GM12878 (cell line): ENCODE results near the gene TSPAN10. TPM values are rescaled to one million over a fixed set of nuclear protein-coding genes. Genes with fewer than 3 reads are reported as not detected.

Experiments
- ATAC-seq: fragments of 200-7000 bp; cut with Tn5 transposase; 3 replicates; pipeline ENCODE4 v1.9.1; 2020; ENCODE audit warnings: mild to moderate bottlenecking, moderate library complexity
- BruUV-seq: library from RNA; stranded (reverse); fragments of 400-500 nt; replicated peaks from 2 replicates; lab custom pipeline; 2021; lab: Mats Ljungman, UMichigan
- CTCF ChIA-PET: fragments of 300-600 bp; sonication (Branson Sonifier 250); formaldehyde crosslinking; extraction: SDS; loops from one replicate; lab custom pipeline; 2021; ENCODE audit warnings: inconsistent platforms; lab: Yijun Ruan, JAX
- POLR2A ChIA-PET: fragments of 350-600 bp; formaldehyde crosslinking; extraction: SDS; loops from one replicate; lab custom pipeline; 2021; ENCODE audit warnings: inconsistent platforms; lab: Charles Lee
- RAD21 ChIA-PET: fragments of 300-600 bp; sonication (Branson Sonifier 250); formaldehyde crosslinking; loops from one replicate; lab custom pipeline; 2023; ENCODE audit warnings: antibody characterized with exemption; ENCODE audit not compliant: unreplicated experiment; lab: Charles Lee
- SMC1A ChIA-PET: fragments of 300-600 bp; sonication (Branson Sonifier 250); formaldehyde crosslinking; loops from one replicate; lab custom pipeline; 2023; ENCODE audit not compliant: unreplicated experiment, uncharacterized antibody; lab: Charles Lee
- DNase-seq: peaks from one replicate; pipeline ENCODE4 v3.0.0-alpha.2; 2011; ENCODE audit warnings: low read depth, low spot score
- FAIRE-seq: peaks from 3 replicates; lab custom pipeline; 2011; peaks lifted over from hg19 to GRCh38; lab: Jason Lieb, UNC
- H2AFZ ChIP-seq: 2 replicates; pipeline ENCODE4 v1.6.0; 2011; ENCODE audit warnings: low read depth, low read length, control low read depth; ENCODE audit not compliant: control insufficient read depth
- H3K27ac ChIP-seq: 2 replicates; pipeline ENCODE4 v1.5.1; 2011; ENCODE audit warnings: control low read depth; ENCODE audit not compliant: control insufficient read depth, insufficient read depth
- H3K27me3 ChIP-seq, 2 experiments: replicated peaks in 1 of 2; 2 replicates each; pipeline versions ENCODE4 v1.6.0 to v1.6.1; 2011; ENCODE audit warnings: low read length in 1 of 2; ENCODE audit not compliant: control insufficient read depth in 2 of 2, insufficient read depth in 2 of 2
- H3K36me3 ChIP-seq, 2 experiments: 2 replicates each; pipeline ENCODE4 v1.5.1; 2011; ENCODE audit warnings: low read length in 1 of 2; ENCODE audit not compliant: control insufficient read depth in 2 of 2, insufficient read depth in 2 of 2
- H3K4me1 ChIP-seq: 2 replicates; pipeline ENCODE4 v1.6.1; 2011; ENCODE audit warnings: mild to moderate bottlenecking, low read length, moderate library complexity, mixed read lengths; ENCODE audit not compliant: control insufficient read depth, insufficient read depth
- H3K4me2 ChIP-seq: 2 replicates; pipeline ENCODE4 v1.6.0; 2011; ENCODE audit warnings: control low read depth; ENCODE audit not compliant: control insufficient read depth, insufficient read depth
- H3K4me3 ChIP-seq: fragments of 200-600 bp; sonication (generic); 2 replicates; pipeline ENCODE4 v1.5.1; 2016
- H3K79me2 ChIP-seq: 2 replicates; pipeline ENCODE4 v1.6.0; 2011; ENCODE audit warnings: low read length; ENCODE audit not compliant: control insufficient read depth, insufficient read depth
- H3K9ac ChIP-seq: 2 replicates; pipeline ENCODE4 v1.8.0; 2011; ENCODE audit warnings: low read length, control low read depth, mixed read lengths; ENCODE audit not compliant: control insufficient read depth, insufficient read depth
- H3K9me3 ChIP-seq: replicated peaks from 3 replicates; pipeline ENCODE4 v1.5.1; 2011; ENCODE audit warnings: mild to moderate bottlenecking, low read length; ENCODE audit not compliant: control insufficient read depth, insufficient read depth
- H4K20me1 ChIP-seq: 2 replicates; pipeline ENCODE4 v1.6.0; 2011; ENCODE audit not compliant: control insufficient read depth, insufficient read depth
- EED ChIP-seq: sonication (generic); IDR thresholded peaks from 2 replicates; pipeline ENCODE4 v1.6.1; 2016; ENCODE audit warnings: antibody characterized with exemption, low read depth
- ESRRA ChIP-seq: IDR thresholded peaks from 2 replicates; pipeline ENCODE4 v1.6.1; 2012; ENCODE audit warnings: mild to moderate bottlenecking, low read length, improper control_type of control experiment
- IKZF1 ChIP-seq: fragments of 450-650 bp; conservative IDR thresholded peaks from 2 replicates; pipeline ENCODE4 v1.6.1; 2017; ENCODE audit warnings: antibody characterized with exemption, mild to moderate bottlenecking
- KLF5 ChIP-seq: fragments of 450-650 bp; IDR thresholded peaks from 2 replicates; pipeline ENCODE4 v1.6.1; 2014; ENCODE audit warnings: mild to moderate bottlenecking; ENCODE audit not compliant: partially characterized antibody
- MEF2A ChIP-seq: IDR thresholded peaks from 2 replicates; pipeline ENCODE4 v1.6.1; 2011; ENCODE audit warnings: low read depth, mild to moderate bottlenecking, low read length, moderate library complexity; ENCODE audit not compliant: insufficient read depth
- MTA2 ChIP-seq: fragments of 450-650 bp; IDR thresholded peaks from 2 replicates; pipeline ENCODE4 v1.6.1; 2016; ENCODE audit warnings: low read depth, mild to moderate bottlenecking, moderate library complexity
- NFYB ChIP-seq: IDR thresholded peaks from 2 replicates; pipeline ENCODE4 v1.6.1; 2011; ENCODE audit warnings: low read depth, mild to moderate bottlenecking, low read length, improper control_type of control experiment, moderate library complexity; ENCODE audit not compliant: insufficient read depth
- NR2C2 ChIP-seq: IDR thresholded peaks from 2 replicates; pipeline ENCODE4 v1.6.1; 2011; ENCODE audit warnings: borderline replicate concordance, low read depth; ENCODE audit not compliant: control insufficient read depth, insufficient read length
- NRF1 ChIP-seq: conservative IDR thresholded peaks from 2 replicates; pipeline ENCODE4 v1.6.1; 2011; ENCODE audit warnings: mild to moderate bottlenecking, low read depth, low read length, improper control_type of control experiment
- POU2F2 ChIP-seq: IDR thresholded peaks from 3 replicates; pipeline ENCODE4 v1.6.1; 2011; ENCODE audit warnings: low read depth, mild to moderate bottlenecking, low read length, borderline replicate concordance
- ZZZ3 ChIP-seq: IDR thresholded peaks from 2 replicates; pipeline ENCODE4 v1.6.1; 2011; ENCODE audit warnings: low read depth; ENCODE audit not compliant: control insufficient read depth, insufficient read length
- WGBS: methylation state at CpG from one replicate; pipeline ENCODE4 v1.1.6; 2016; ENCODE audit warnings: low lambda C conversion rate; ENCODE audit not compliant: insufficient replicate concordance, insufficient coverage; ENCODE audit errors: missing lambda C conversion rate; 5-methylcytosine and 5-hydroxymethylcytosine counted together
- in situ Hi-C: fragments of 300-500 bp; cut with MboI; formaldehyde crosslinking; loops from 9 replicates; pipeline ENCODE4 v1.14.3; 2018; ENCODE audit warnings: mixed read lengths
- intact Hi-C: fragments of 100-400 bp; cut with micrococcal nuclease; formaldehyde crosslinking; loops from one replicate; pipeline ENCODE4 v1.14.2; 2022; ENCODE audit not compliant: unreplicated experiment
- polyA plus RNA-seq, 11 experiments: library from polyadenylated mRNA; depleted of rRNA in 4 of 11; unstranded in 6 of 11; stranded (reverse) in 5 of 11; fragments of >200 nt; fragmentation: Nextera tagmentation in 4 of 11; fragmentation: Illumina TruSeq in 1 of 11; extraction: Ambion mirVana in 4 of 11; extraction: Trizol in 1 of 11; gene quantifications; 1 replicate in 1 of 11; 2 replicates in 10 of 11; pipeline versions ENCODE4 v1.2.1 to v1.2.3, GENCODE V29; 2011 to 2016; ENCODE audit warnings: inconsistent platforms in 2 of 11, missing spikeins in 2 of 11, low read depth in 1 of 11
- total RNA-seq, 4 experiments: library from RNA; depleted of rRNA in 3 of 4; stranded (reverse); fragments of >200 nt in 3 of 4; fragmentation: Illumina TruSeq in 1 of 4; extraction: Trizol in 1 of 4; gene quantifications; 2 replicates each; pipeline versions ENCODE4 v1.2.1 to v1.2.3, GENCODE V29; 2013 to 2021
- TF ChIP-seq, protein P1 (sequence below): fragments of 150-350 bp; IDR thresholded peaks from 2 replicates; pipeline ENCODE4 v1.6.1; 2014; ENCODE audit warnings: mild to moderate bottlenecking, low read depth, low read length

TSPAN10 gene
- total and polyA plus RNA-seq, 10 of the 15 experiments (the other 5 are each of a cell fraction or from before 2014, with no cell fraction given), result 0.13 to 0.82 (median 0.43) TPM

DNA sequence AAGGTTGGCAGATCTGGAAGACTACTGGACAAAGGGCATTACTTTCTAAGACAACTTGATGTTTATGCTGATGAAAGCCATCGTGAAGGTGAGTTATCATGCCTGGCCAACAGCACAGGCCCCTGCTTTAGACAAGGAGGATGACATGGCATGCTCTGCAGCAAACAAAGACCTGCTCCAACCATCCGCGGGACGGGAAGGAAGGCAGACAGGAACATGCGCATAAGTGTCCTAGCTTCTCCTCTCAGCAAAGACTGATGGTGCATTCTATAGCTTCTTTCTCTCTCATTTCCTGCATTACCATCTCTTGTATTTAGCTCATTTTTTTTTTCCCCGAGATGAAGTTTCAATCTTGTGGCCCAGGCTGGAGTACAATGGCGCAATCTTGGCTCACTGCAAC, 5.5 kb upstream of the TSPAN10 start (continued):
- TF ChIP-seq IKZF1 (no peak), EED (no peak), MTA2 (no peak), MEF2A (no peak), NRF1 (no peak), ZZZ3 (no peak), ESRRA (no peak), NFYB (no peak)
- TF ChIP-seq, all 136 proteins: peak for 0

DNA sequence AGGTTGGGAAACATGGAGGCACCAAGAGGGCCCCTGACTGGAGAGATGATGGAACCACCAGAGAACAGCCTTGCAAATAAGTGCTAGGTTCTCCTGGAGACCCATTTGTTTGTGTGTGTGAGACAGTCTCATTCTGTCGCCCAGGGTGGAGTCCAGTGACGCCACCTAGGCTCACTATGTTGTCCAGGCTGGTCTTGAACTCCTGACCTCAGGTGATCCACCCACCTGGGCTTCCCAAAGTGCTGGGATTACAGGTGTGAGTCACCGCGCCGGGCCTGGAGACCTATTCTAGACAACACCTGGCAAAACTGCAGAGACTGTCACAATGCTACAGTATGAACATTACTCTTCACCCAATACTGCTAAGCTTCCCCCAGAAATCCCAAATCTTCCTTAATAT, 1.6 kb upstream of the TSPAN10 start:
- ChIA-PET SMC1A (no interaction called here), CTCF (no interaction called here), RAD21 (no interaction called here), POLR2A (interaction anchor here (0.7 kb wide), 1 partner anchor 179 kb away, joined by 4 read pairs; no protein-coding TSS in a partner anchor)
- Histone ChIP-seq H3K27ac (0 out of 2 replicates have a peak overlapping the region, but pooled peaks have one; percentile 10), H2AFZ (no peak overlapping the region), H3K9ac (peak overlapping the region; percentile 90), H3K79me2 (peaks cover 36% of the 10 kb centered on the region), H3K9me3 (no peaks in the 10 kb centered on the region), H3K4me2 (peak overlapping the region; percentile 61), H3K4me3 (peak overlapping the region; percentile 90), H3K27me3 (no peaks in the 10 kb centered on the region), H3K4me1 (peaks cover 4% of the 10 kb centered on the region), H4K20me1 (no peaks in the 10 kb centered on the region), H3K36me3 (no peaks in the 10 kb centered on the region)
- ATAC-seq (no peak), DNase-seq (no peak), FAIRE-seq (no peak)
- WGBS, result 80% methylated on average over 5 of the region's 5 CpGs
- in situ Hi-C loops, result no loop called here
- TF ChIP-seq KLF5 (no peak), NR2C2 (no peak), NFYB (no peak), POU2F2 (no peak)
- TF ChIP-seq, protein P1, sequence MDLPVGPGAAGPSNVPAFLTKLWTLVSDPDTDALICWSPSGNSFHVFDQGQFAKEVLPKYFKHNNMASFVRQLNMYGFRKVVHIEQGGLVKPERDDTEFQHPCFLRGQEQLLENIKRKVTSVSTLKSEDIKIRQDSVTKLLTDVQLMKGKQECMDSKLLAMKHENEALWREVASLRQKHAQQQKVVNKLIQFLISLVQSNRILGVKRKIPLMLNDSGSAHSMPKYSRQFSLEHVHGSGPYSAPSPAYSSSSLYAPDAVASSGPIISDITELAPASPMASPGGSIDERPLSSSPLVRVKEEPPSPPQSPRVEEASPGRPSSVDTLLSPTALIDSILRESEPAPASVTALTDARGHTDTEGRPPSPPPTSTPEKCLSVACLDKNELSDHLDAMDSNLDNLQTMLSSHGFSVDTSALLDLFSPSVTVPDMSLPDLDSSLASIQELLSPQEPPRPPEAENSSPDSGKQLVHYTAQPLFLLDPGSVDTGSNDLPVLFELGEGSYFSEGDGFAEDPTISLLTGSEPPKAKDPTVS, result no peak
- intact Hi-C loops, result no loop called here
- TSS peak; percentile 81 for BruUV-seq
